Stimulated activated CD4-positive, alpha-beta T cell treated with anti-CD3 and anti-CD28 coated beads, Interleukin-12 subunit alpha, Interleukin-12 subunit beta, amount 100 ng/mL, for 4 hours (primary cell): ENCODE measurements around the gene MED28.
"Not testable (repeated sequence)": the region's sequence is repeated elsewhere in the genome, so short reads cannot be mapped to it uniquely, and the experiment has no call there.

ENCODE experiments used
- DNase-seq: peaks from one replicate; pipeline ENCODE4 v3.0.0-alpha.2; 2020

MED28 gene, protein sequence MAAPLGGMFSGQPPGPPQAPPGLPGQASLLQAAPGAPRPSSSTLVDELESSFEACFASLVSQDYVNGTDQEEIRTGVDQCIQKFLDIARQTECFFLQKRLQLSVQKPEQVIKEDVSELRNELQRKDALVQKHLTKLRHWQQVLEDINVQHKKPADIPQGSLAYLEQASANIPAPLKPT

DNA sequence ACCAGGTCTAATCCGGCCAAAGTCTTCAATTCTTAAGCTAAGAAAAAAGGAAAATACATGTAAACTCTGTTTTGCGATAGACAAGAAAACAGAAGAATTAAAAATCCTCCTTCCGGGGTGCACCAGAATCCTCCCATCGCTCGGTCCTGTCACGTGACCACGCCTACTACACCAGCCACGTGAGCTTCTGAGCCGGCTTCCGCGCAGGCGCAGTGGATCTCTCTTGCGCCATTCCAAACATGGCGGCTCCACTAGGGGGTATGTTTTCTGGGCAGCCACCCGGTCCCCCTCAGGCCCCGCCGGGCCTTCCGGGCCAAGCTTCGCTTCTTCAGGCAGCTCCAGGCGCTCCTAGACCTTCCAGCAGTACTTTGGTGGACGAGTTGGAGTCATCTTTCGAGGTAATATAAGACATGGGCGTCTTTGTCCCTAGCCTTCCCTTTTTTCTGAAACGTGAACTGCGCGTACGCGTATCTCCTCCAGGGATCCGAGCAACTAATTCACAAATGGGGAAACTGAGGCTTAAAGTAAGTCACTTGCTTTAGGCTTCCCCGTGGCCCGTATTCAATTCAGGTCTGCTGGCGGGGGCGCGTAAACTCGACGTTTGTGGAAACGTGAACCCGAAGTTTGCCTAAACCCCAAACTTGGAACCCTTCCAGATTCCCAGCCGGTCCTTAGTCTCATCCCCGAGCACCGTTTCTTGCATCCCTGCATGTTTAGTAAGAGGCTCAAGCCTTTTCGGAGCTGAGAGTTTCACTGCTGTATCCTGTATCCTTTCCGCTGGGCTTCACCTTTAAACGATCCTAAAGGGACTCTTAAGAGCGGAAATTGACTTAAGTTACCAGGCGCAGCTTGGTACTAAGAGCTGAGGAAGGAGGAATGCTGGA lies at the start of gene MED28:
Gene MED28, plus strand, starts transcription at position 226 of the 884 bp plus-strand sequence. Its CDS starts 14 bp downstream, at position 240.
- peak; percentile 96 for DNase-seq

DNA sequence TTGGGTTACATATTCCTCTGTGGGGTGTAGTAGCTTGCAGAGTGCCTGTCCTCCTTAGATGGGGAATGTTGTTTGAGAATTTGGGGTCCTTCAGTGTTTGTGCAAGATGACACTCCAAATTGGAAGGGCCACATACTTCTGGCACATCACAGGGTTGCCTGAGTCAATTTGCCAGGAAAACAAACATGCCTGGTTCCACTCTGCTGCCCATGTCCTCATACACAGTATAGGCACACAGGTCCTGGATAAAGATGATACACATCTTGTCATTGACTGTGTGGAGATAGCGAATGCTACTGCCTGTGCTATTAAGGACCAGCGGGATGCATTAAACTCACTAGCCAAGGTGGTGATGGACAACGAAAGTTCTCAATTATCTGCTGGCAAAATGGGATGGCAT lies 48.6 kb upstream of the MED28 start:
- DNase-seq: no peak

DNA sequence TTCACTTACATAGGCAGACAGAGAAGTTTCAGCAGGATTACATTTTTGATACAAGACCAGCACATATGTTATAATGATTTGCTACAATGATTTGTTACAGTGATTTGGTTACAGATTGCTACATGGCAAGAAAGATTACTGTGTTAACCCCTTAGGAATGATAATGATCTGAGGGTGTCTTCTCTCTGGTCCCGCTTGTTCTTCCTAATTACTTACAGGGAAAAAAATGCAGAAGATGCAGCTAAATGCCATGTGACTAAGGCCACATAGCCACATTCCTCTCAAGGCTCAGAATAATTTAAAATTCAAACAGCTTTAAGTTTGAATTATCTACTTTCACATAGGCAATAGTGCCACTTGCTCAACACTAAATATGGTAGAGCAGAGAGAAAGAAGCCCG lies 47.2 kb upstream of the MED28 start:
- DNase-seq: no peak

DNA sequence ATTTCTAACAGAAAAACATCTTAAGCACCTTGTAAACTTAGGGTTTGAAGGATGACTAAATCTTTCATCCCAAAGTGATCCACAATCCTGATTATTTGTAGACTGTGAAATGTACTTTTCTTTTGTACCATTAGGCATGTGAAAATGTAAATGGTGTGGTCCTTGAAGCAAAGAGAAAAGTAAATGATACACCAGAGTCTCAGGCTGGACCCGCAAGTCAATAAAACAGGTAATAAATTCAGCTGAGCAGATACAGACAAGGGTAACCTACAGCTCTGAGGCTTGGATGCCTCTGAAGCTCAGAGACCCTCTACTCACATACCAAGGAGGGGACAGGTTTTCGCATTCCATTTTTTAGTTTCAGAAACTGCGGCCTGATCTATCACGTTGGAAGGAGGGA lies 40.2 kb upstream of the MED28 start:
- DNase-seq: no peak

DNA sequence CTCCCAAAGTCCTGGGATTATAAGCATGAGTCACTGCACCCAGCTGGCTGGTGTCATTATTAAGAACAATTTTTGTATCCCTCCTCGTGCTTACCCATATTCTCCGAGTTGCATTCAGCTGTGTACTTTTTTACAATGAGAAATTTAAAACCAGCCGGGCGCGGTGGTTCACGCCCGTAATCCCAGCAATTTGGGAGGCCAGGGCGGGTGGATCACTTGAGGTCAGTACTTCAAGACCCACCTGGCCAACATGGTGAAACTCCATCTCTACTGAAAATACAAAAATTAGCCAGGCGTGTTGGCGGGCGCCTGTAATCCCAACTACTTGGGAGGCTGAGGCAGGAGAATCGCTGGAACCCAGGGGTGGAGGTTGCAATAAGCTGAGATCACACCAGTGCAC lies 39.3 kb upstream of the MED28 start:
- not testable (repeated sequence) for DNase-seq

DNA sequence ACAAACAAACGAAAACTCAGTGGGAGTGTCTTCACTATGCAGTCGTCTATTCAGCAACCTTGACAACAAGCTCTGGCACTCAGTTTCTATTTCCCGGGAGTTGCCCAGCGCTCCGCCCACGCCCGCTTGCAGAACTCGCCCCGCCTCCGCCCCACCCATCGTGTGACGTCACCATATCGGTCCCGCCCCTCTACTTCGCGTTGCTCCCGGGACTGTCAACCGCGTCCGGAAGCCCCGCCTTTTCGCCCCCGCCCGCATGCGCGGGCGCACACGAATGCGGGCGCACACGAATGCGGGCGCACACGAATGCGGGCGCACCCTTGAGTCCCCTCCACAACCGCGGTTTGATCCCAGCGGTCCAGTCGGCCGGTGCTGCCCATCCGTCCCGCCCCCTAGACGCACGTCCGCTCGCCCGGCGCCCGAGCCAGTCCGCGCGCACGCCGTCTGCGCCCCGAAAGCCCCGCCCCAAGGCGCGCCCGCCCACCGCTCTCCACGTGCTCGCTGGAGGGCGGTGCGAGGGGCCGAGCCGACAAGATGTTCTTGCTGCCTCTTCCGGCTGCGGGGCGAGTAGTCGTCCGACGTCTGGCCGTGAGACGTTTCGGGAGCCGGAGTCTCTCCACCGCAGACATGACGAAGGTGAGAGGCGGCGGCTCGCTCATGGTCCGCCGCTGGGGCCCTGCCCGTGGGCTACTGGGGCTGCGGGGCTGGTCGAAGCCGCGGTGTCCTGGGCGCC lies 37.3 kb upstream of the MED28 start, which contains the start of gene LAP3:
Gene LAP3, plus strand, starts transcription at position 267 of the 733 bp plus-strand sequence. Its CDS starts 268 bp downstream, at position 535.
- peak; percentile 99 for DNase-seq

DNA sequence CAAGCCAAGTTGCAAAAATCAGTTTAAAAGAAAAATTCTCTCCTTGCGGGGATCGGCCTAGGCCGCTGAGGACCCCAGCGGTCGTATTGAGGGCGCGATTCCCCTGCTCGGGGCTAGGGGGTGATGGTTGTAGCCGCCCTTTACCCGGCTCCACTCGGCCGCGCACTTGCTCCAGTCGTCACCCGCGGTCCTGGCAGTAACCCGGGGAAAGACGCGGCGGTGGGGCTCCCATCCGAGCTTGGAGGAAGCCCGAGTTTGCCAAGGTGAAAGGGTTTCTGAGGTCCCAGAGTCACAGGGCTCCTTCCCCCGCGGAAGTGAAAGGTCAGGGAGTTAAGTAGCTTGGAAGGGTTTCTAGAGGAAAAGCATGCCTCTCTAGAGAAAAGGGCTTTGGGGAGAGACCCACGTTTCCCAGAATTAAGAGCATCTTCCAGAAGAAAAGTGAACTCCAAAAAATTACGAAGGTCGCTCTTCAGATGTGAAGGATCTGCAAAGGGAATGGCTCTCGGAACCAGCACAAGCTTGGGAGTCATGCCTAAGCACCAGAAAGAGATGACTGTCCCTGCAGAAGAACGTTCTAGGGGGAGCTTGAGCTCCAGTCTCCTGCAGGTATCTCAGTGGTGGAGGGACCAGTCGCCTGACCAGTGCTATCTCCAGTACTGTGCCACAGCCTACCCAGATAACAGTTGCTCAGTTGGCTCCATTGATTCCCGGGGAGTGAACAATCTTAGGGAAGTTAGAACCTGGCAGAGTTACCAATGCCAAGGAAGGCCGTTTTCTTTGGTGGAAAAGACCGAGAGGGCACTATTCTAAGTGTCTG lies 36.6 kb upstream of the MED28 start:
- DNase-seq: peak; percentile 36

DNA sequence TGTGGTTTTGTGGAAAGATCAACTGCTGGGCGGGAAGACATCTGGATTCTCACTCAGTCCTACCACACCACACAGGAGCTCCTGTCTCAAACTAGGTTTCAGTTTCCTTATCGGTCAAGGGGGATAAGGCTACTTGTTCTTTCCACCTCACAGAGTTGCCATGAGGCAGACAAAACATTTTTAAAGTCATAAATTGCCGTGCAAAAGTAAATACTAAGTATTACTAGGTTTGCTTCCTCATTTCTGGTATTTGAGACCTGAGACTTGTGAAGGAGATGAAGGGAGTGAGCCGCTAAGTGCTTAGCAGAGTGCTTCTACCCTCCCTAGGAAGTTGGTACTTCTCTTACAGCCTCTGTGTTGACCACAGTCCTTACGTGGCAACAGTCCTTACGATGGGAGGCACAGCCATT lies 36.0 kb upstream of the MED28 start:
- no peak for DNase-seq

DNA sequence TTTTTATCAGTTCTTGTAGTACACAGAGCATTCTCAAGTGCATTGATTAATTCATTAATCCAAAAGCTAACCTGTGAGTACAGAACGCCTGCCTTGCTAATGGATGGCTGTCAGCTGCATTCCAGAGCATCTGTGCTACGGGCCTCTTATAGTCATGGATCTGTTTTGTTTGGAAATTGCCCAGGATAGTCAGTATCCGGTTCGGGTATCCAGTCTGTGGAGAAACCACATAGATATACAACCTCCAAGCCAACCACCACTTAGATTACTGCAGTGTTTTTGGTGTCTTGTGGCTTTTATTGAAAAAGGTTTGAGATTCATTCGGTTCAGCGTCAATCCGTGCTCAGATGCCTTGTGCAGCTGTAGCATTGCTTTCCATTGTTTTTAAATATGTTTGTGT lies 33.5 kb upstream of the MED28 start:
- no peak for DNase-seq

DNA sequence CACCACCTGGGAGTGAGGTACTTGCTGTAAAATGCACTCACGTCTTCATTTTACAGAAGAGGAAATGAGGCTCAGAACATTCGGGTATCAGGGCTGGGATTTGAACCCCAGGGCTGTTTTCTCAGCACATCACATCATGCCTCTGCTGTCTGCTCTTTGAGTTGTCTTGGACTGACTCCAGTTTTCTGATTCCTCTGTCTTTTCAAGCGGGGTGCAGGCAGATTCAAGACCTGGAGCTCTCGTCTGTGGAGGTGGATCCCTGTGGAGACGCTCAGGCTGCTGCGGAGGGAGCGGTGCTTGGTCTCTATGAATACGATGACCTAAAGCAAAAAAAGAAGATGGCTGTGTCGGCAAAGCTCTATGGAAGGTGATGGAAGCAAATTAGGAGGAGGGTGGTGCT lies 31.2 kb upstream of the MED28 start:
- no peak for DNase-seq

DNA sequence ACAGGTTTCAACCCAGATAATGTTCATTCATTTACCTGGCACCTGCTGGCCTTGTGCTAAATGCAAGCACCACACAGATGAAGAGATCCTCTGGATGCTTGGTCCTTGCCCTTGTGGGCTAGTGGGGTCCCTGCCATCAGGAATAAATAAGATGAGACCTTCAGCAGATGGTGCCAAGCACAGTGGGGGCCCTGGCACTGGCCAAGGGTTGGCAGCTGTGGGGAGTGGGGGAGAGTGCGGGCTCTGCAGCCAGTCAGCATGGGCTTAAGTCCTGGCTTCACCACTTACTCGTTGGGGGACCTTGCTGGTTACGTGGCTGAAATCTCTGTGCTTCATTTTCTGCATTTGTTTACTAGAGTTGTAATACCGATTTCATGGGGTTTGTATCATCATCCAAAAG lies 30.5 kb upstream of the MED28 start:
- no peak for DNase-seq

DNA sequence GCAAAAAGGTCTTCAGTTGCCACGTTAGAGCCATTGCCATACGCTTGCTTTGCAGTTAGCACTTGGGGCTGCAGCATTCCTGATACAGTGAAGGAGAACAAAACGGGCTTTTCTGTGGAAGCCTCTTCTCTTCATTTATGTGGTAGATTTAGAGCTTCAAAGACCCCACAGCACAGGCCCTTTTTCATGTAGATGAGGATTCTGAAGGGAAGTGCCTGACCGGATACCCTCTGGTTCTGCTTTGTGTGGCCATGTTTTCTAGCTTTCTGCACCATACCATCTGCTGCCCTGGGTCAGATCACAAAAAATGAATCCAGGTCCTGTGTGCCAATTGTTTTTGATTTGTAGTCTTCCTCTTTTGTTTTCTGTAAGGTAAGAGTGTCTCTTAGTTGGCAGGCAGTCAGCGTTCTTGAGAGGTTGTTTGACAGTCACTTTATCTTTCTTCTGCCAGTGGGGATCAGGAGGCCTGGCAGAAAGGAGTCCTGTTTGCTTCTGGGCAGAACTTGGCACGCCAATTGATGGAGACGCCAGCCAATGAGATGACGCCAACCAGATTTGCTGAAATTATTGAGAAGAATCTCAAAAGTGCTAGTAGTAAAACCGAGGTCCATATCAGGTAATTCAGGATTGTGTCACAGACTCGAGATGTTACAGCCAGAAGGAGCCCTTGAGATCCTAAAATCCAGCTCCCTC lies 29.8 kb upstream of the MED28 start:
- DNase-seq: no peak

DNA sequence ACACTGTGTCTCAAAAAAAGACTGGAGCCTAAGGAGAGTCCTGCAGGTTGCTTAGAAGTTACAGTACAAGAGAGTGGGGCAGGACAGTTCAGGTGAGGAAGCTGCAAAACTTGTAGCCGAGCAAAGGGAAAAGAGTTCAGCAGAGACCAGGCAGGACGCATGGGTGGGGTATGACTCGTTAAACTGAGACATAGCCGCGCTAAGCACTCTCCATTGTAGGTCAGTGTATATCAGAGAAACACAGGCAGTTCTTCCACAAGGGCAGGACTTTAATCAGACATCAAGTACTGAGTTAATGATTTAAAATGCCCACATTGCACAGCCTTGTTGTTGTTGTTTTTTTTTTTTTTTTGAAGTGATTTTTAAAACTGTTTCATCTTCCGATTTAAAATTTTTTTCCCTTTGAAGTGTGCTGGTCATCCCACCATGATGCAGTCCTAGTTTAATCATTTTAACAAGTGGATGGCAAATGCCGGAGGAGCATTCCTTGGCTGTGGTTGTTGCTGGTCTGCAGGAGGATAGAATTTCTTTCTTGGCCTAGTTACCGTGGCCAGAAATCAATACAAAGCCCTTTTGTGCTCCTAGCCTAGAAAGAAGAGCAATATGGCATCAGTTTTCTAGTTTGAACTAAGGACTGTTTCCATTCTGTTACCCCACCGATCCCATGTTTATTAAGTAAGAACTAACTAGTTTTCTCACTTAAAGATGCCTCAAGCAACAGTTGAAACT lies 27.2 kb upstream of the MED28 start:
- no peak for DNase-seq

DNA sequence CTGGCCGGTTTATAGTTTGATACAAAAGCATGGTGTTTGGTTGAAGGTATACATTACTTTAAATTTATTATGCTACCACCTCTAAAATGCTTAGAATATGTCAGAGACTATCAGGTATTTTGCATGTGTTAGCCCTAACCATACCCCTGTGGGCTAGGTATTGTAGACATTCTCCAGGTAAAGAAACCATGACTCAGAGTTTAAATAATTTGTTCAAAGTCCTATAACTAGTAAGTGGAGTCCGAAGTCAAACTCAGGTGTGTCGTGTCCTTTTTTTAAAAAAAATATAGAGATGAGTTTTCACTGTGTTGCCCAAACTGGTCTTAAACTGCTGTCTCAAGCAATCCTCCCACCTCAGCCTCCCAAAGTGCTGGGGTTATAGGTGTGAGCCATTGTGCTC lies 25.1 kb upstream of the MED28 start:
- no peak for DNase-seq

DNA sequence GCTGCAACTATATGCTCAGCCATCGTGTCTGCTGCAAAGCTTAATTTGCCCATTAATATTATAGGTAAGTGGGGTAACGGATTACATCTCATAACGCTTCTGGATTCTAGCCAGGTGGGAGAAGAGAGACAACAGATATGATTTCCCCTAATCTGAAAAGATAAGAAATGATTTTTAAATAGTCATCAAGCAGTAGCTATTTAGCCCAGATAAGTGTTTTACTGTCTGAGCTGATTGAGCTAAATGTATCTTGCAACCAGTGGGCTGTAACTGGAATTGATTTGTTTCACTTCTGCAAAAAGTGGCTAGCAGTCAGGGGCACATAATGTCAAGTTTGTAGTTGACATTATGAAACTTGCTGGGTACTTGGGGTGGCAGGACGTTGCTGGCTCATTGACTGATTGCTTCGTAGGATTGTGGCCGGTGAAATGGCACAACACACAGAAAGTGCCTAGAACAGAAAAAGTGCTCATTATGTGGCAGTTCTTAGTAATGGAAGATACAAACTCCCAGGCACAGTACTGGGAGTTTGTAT lies 18.9 kb upstream of the MED28 start:
- DNase-seq: no peak

DNA sequence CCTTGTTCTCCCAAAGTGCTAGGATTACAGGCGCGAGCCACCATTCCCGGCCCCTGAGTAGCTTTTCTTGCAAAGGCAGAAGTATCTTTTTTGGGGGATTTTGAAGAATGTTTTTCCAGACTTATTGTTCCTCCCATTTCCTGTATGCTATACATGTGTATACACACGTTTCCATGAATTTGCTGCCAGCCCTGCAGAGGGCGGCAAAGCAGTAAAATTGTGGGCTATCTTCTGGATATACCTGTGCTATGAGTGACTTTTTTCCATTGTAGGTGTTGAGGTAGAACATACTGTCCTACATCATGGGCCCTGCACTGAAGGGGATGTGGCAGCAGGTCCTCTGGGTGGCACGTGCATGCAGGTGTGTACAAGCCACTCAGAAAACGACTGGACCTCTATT lies 16.9 kb upstream of the MED28 start:
- no peak for DNase-seq

DNA sequence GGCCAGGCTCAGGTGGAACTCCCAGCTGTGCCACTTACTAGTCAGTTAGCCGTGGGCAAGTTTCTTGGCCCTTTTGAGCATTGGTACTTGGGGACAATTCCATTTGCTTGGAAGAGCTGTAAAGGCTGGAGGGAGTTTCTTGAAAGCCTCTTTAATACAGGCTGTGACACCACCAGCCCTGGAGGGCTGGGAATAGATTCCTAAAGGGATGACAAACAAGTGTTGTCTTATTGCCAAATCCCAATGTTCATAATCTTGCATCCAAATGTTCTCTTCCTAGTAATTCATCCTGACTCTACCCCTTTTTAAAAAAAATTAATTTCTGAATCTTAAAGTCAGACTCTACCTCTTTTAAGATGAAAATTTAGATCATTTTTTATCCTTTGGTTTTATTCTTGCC lies 14.6 kb upstream of the MED28 start:
- no peak for DNase-seq

DNA sequence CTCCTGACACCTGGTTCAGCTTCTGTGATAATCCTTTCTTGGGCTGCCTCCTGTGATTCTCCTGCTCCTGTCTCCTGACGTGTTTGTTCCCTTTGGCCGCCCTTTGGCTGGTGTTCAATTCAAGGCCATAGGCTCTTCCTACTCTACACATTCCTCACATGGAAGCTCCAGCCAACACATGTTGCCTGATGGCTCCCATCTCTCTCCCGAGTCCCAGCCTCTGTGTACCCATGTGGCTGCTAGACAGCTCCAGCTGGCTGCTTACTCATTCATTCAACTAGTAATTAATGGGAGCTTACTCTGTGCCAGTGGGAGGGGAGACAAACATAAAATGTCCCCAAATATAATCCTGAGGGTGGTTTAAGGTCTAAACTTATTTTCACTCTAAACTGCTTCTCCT lies 9.2 kb upstream of the MED28 start:
- no peak for DNase-seq

DNA sequence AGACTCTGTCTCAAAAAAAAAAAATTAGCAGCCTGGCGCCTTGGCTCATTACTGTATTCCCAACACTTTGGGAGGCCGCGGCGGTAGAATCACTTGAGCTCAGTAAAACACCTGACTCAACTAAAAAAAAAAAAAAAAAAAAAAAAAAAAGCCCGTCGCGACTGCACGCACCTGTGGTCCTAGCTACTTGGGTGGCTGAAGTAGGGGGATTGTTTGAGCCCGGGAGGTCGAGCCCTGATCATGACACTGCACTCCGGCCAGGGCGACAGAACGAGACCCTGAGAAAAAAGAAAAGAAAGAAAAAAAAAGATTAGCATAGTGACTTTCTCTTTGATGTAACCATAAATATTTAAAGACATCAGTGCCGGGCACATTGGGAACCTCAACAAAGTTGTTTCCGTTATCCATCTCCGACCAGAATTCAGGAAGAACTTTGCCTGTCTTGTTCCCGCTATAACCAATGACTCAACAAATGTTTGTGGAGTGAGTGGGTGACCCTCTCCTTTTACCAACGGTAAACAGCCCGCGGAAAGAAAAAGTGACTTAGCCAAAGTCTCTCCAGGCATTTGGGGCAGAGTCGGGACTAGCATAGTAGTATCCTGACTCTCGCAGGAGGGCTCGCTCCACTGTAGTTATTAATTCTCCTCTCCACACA lies 553 bp upstream of the MED28 start:
- no peak for DNase-seq

DNA sequence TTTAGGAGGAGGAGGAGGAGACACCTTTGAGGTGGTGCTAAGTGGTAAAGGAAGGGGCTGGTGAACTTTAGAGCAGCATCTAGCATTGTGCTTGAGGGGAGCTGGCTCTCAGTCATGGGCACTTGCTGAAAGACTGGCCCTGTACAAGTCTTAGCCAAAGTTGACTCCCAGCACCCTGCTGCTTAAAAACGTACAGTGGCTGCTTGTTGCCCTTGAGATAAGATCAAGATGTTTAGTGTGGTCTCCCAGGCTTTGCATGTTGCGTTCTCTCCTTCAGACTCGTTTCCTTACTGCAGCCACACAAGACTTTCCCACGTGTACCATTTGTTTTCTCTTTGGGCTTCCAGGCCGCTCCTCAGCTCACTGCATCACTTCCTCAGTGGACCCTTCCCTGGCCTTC lies 1.8 kb downstream of the MED28 start:
- no peak for DNase-seq

DNA sequence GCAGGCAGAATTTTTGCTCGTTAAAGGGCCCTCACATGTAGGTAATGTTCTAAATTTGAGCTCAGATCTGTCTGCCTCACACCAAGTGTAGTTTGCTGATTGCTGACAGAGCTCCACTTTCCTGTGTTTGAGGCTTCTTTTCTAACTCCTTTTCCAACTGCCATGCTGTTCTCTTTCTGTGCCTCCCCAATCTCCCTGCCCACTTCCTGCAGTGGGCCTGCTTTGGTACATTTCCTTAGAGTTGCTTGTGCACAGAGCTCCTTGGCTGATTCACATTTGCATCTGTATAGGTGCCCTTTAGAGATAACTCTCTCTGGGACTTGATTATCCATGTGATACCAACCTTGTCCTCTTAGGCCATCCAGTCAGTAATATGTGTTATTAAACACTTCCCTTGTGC lies 4.5 kb downstream of the MED28 start:
- DNase-seq: no peak
